ENCODE data around the gene USP20. TPM values are rescaled to one million over a fixed set of nuclear protein-coding genes. Genes with fewer than 3 reads are reported as not detected.

USP20 gene
- total and polyA plus RNA-seq, 4 donors: 15.7 to 24.1 (median 21.4) TPM

GRCh38 chr9:129914051-129914450 lies 78.8 kb downstream of the USP20 start:
- Histone ChIP-seq H3K9ac (ENCODE audit: insufficient read depth in 1 of 2, low read length in 2 of 2) (no peak overlapping the region), H3K4me1 (ENCODE audit: control insufficient read depth in 5 of 5, insufficient read depth in 5 of 5, low read length in 5 of 5) (no peaks in the 10 kb centered on the region), H3K27ac (ENCODE audit: low read depth in 1 of 2, low read length in 1 of 2) (no peak overlapping the region), H3K27me3 (ENCODE audit: control insufficient read depth in 3 of 3, insufficient read depth in 3 of 3, low read length in 2 of 3) (no peaks in the 10 kb centered on the region), H3K9me3 (ENCODE audit: control insufficient read depth in 4 of 4, insufficient read depth in 3 of 4, low read length in 3 of 4) (no peaks in the 10 kb centered on the region), H3K36me3 (ENCODE audit: control insufficient read depth in 4 of 4, insufficient read depth in 4 of 4, low read length in 4 of 4) (peaks cover 0 to 10% (median 2%) of the 10 kb centered on the region in 4 donors), H3K4me3 (no peak overlapping the region)
- ATAC-seq (ENCODE audit: insufficient read depth, low FRiP score) (no peak), DNase-seq (no peak)
- 88 to 94% methylated on average over 5 of the region's 5 CpGs for WGBS, 2 donors
- TF ChIP-seq CTCF (IDR thresholded peaks at IDR 0.05; ENCODE audit: control extremely low read depth, extremely low read depth): no peak

GRCh38 chr9:129916707-129917106 lies 81.4 kb downstream of the USP20 start:
- ATAC-seq (ENCODE audit: insufficient read depth, low FRiP score) (no peak), DNase-seq (no peak)
- no peak overlapping the region for H3K27ac ChIP-seq (ENCODE audit: low read depth in 1 of 2, low read length in 1 of 2)
- H3K27me3 ChIP-seq (ENCODE audit: control insufficient read depth in 3 of 3, insufficient read depth in 3 of 3, low read length in 2 of 3): no peaks in the 10 kb centered on the region
- 96 to 98% methylated on average over 7 of the region's 7 CpGs for WGBS, 2 donors
- no peak overlapping the region for H3K9ac ChIP-seq (ENCODE audit: insufficient read depth in 1 of 2, low read length in 2 of 2)
- no peak for TF ChIP-seq CTCF (IDR thresholded peaks at IDR 0.05; ENCODE audit: control extremely low read depth, extremely low read depth)
- H3K36me3 ChIP-seq (ENCODE audit: control insufficient read depth in 4 of 4, insufficient read depth in 4 of 4, low read length in 4 of 4): peaks cover 0 to 6% (median 4%) of the 10 kb centered on the region in 4 donors
- H3K9me3 ChIP-seq (ENCODE audit: control insufficient read depth in 4 of 4, insufficient read depth in 3 of 4, low read length in 3 of 4): no peaks in the 10 kb centered on the region
- no peak overlapping the region for H3K4me3 ChIP-seq
- no peaks in the 10 kb centered on the region for H3K4me1 ChIP-seq (ENCODE audit: control insufficient read depth in 5 of 5, insufficient read depth in 5 of 5, low read length in 5 of 5)

- no peaks in the 10 kb centered on the region for H3K4me1 ChIP-seq (ENCODE audit: control insufficient read depth in 5 of 5, insufficient read depth in 5 of 5, low read length in 5 of 5)
- no peak overlapping the region for H3K27ac ChIP-seq (ENCODE audit: low read depth in 1 of 2, low read length in 1 of 2)
- ATAC-seq (ENCODE audit: insufficient read depth, low FRiP score) (no peak), DNase-seq (no peak)
- peaks cover 2 to 12% (median 6%) of the 10 kb centered on the region in 4 donors for H3K36me3 ChIP-seq (ENCODE audit: control insufficient read depth in 4 of 4, insufficient read depth in 4 of 4, low read length in 4 of 4)
- no peaks in the 10 kb centered on the region for H3K27me3 ChIP-seq (ENCODE audit: control insufficient read depth in 3 of 3, insufficient read depth in 3 of 3, low read length in 2 of 3)
- no peak overlapping the region for H3K4me3 ChIP-seq
- 94 to 95% methylated on average over 14 of the region's 14 CpGs for WGBS, 2 donors
- no peak overlapping the region for H3K9ac ChIP-seq (ENCODE audit: insufficient read depth in 1 of 2, low read length in 2 of 2)
- TF ChIP-seq CTCF (IDR thresholded peaks at IDR 0.05; ENCODE audit: control extremely low read depth, extremely low read depth): no peak
- H3K9me3 ChIP-seq (ENCODE audit: control insufficient read depth in 4 of 4, insufficient read depth in 3 of 4, low read length in 3 of 4): no peaks in the 10 kb centered on the region
Observed at GRCh38 chr9:129918296-129918950, 83.2 kb downstream of the USP20 start.

GRCh38 chr9:129919277-129919676 lies 84.0 kb downstream of the USP20 start:
- H3K9me3 ChIP-seq (ENCODE audit: control insufficient read depth in 4 of 4, insufficient read depth in 3 of 4, low read length in 3 of 4): no peaks in the 10 kb centered on the region
- H3K4me1 ChIP-seq (ENCODE audit: control insufficient read depth in 5 of 5, insufficient read depth in 5 of 5, low read length in 5 of 5): no peaks in the 10 kb centered on the region
- peaks cover 6 to 15% (median 7%) of the 10 kb centered on the region in 4 donors for H3K36me3 ChIP-seq (ENCODE audit: control insufficient read depth in 4 of 4, insufficient read depth in 4 of 4, low read length in 4 of 4)
- ATAC-seq (ENCODE audit: insufficient read depth, low FRiP score) (no peak), DNase-seq (no peak)
- no peak overlapping the region for H3K9ac ChIP-seq (ENCODE audit: insufficient read depth in 1 of 2, low read length in 2 of 2)
- TF ChIP-seq CTCF (IDR thresholded peaks at IDR 0.05; ENCODE audit: control extremely low read depth, extremely low read depth): no peak
- no peak overlapping the region for H3K4me3 ChIP-seq
- WGBS, 2 donors: 61 to 70% methylated on average over 3 of the region's 3 CpGs
- no peaks in the 10 kb centered on the region for H3K27me3 ChIP-seq (ENCODE audit: control insufficient read depth in 3 of 3, insufficient read depth in 3 of 3, low read length in 2 of 3)
- H3K27ac ChIP-seq (ENCODE audit: low read depth in 1 of 2, low read length in 1 of 2): no peak overlapping the region

Data from lung (tissue), 12 donors.